Endothelial cell of umbilical vein (primary cell): ENCODE measurements around the gene ZFP62.

Source experiments
- EZH2 ChIP-seq: IDR thresholded peaks from 2 replicates; pipeline ENCODE4 v1.6.1; 2012; ENCODE audit warnings: borderline replicate concordance, low read depth, mild to moderate bottlenecking, moderate library complexity, low read length, inconsistent platforms; ENCODE audit not compliant: severe bottlenecking
- GATA2 ChIP-seq: IDR thresholded peaks from 2 replicates; pipeline ENCODE4 v1.7.0; 2011; ENCODE audit warnings: low read depth, mild to moderate bottlenecking, moderate library complexity, mixed read lengths, low read length; ENCODE audit not compliant: insufficient read length, insufficient read depth
- POLR2A ChIP-seq: IDR thresholded peaks from 2 replicates; pipeline ENCODE4 v1.6.1; 2012; ENCODE audit warnings: low read depth, mild to moderate bottlenecking, control low read depth, low read length
- POLR2AphosphoS5 ChIP-seq: IDR thresholded peaks from 2 replicates; pipeline ENCODE4 v1.6.1; 2012; ENCODE audit warnings: low read depth, mild to moderate bottlenecking, control low read depth, low read length, moderate library complexity; ENCODE audit not compliant: insufficient read depth
- TF ChIP-seq, protein P1 (sequence below), 2 donors: IDR thresholded peaks; 1 replicate in 1 of 2; 2 replicates in 1 of 2; pipeline ENCODE4 v1.5.1; 2011; ENCODE audit warnings: low read length in 2 of 2, mild to moderate bottlenecking in 2 of 2, moderate library complexity in 2 of 2, control low read depth in 1 of 2, inconsistent platforms in 1 of 2, low read depth in 1 of 2; ENCODE audit not compliant: insufficient read depth in 1 of 2; ENCODE audit errors: extremely low read depth in 1 of 2

DNA sequence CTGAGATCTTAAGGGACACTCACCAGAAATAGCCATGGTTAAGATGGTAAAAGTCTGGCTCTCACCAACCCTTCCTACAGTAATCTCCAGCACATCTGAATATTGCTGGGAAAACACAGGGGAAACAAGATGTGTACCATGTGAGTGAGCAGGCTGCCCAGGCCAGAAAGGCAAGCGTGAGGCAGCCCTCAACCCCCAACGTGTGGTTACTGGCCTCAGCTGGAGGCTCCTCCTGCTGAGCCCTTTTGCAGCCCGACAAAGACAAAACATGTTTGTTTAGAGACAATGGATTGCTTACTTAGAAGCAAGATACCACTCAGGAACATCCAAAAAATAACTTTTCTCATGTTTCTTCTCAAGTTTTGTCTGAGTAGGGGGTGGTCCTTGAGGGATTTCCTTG, 16.6 kb downstream of the ZFP62 start:
- TF ChIP-seq, protein P1, sequence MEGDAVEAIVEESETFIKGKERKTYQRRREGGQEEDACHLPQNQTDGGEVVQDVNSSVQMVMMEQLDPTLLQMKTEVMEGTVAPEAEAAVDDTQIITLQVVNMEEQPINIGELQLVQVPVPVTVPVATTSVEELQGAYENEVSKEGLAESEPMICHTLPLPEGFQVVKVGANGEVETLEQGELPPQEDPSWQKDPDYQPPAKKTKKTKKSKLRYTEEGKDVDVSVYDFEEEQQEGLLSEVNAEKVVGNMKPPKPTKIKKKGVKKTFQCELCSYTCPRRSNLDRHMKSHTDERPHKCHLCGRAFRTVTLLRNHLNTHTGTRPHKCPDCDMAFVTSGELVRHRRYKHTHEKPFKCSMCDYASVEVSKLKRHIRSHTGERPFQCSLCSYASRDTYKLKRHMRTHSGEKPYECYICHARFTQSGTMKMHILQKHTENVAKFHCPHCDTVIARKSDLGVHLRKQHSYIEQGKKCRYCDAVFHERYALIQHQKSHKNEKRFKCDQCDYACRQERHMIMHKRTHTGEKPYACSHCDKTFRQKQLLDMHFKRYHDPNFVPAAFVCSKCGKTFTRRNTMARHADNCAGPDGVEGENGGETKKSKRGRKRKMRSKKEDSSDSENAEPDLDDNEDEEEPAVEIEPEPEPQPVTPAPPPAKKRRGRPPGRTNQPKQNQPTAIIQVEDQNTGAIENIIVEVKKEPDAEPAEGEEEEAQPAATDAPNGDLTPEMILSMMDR (IDR thresholded peaks at IDR 0.05; ENCODE audit: extremely low read depth in 1 of 2, insufficient read depth in 1 of 2, low read depth in 1 of 2, low read length in 2 of 2), result no peak
- no peak for TF ChIP-seq POLR2AphosphoS5
- TF ChIP-seq POLR2A, result no peak
- TF ChIP-seq EZH2, result no peak
- no peak for TF ChIP-seq GATA2
